GM12891 (cell line): ENCODE data around the gene FLYWCH2.

Experiments
- POLR2A ChIP-seq: IDR thresholded peaks from 2 replicates; pipeline ENCODE4 v1.6.1; 2011; ENCODE audit warnings: low read depth, low read length, control low read depth
- TAF1 ChIP-seq: IDR thresholded peaks from 2 replicates; pipeline ENCODE4 v1.6.1; 2011; ENCODE audit warnings: low read depth, low read length, control low read depth

DNA sequence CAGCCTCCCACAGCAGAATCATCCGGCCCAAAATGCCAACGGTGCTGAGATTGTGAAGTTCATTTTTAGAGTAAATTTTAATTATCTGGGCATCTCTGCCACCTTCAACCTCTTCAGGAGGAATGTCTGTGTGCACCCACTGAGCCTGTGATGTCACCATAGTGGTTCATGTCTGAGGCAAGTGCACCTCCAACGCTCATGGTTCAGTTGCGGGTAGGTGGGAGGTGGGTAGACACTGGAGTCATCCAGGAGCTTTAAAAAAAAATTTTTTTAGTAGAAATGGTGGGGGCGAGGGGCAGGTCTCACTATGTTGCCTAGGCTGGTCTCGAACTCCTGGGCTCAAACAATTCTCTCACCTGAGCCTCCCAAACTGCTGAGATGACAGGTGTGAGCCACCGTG, 30.6 kb downstream of the FLYWCH2 start:
- TF ChIP-seq POLR2A (no peak), TAF1 (no peak)
